H1 (cell line): Measurements from ENCODE around the gene BSPRY. TPM values are rescaled to one million over a fixed set of nuclear protein-coding genes. Genes with fewer than 3 reads are reported as not detected.

ENCODE experiments used
- CTCF ChIA-PET: fragments of 300-600 bp; sonication (Branson Sonifier 250); formaldehyde crosslinking; loops from one replicate; lab custom pipeline; 2021; ENCODE audit not compliant: partially characterized antibody; lab: Charles Lee
- POLR2A ChIA-PET: fragments of 300-600 bp; sonication (Branson Sonifier 250); formaldehyde crosslinking; loops from one replicate; lab custom pipeline; 2021; ENCODE audit warnings: inconsistent platforms; ENCODE audit not compliant: partially characterized antibody; lab: Charles Lee
- DNase-seq, 2 experiments: peaks; one replicate each; pipeline versions ENCODE4 v3.0.0 to v3.0.0-alpha.2; 2010 to 2022; ENCODE audit warnings: low spot score in 2 of 2, low read depth in 1 of 2, mixed read lengths in 1 of 2
- FAIRE-seq: peaks from 2 replicates; lab custom pipeline; 2011; peaks lifted over from hg19 to GRCh38; lab: Jason Lieb, UNC
- H2AFZ ChIP-seq: 2 replicates; pipeline ENCODE4 v1.8.1; 2012; ENCODE audit warnings: low read length, inconsistent platforms
- H2AK5ac ChIP-seq: 2 replicates; pipeline ENCODE4 v1.6.1; 2013; ENCODE audit warnings: low read depth, low read length
- H2BK120ac ChIP-seq: replicated peaks from 2 replicates; pipeline ENCODE3; 2013; ENCODE audit warnings: low read depth, low read length, inconsistent platforms
- H2BK12ac ChIP-seq: 2 replicates; pipeline ENCODE4 v1.6.1; 2013; ENCODE audit warnings: low read depth, low read length
- H2BK15ac ChIP-seq: 2 replicates; pipeline ENCODE4 v1.6.1; 2013; ENCODE audit warnings: low read length
- H2BK20ac ChIP-seq: 2 replicates; pipeline ENCODE4 v1.6.1; 2013; ENCODE audit warnings: low read length
- H2BK5ac ChIP-seq: 2 replicates; pipeline ENCODE4 v1.6.1; 2013; ENCODE audit warnings: low read depth, low read length
- H3K14ac ChIP-seq: 2 replicates; pipeline ENCODE4 v1.6.1; 2013; ENCODE audit warnings: inconsistent platforms; ENCODE audit not compliant: insufficient read length
- H3K18ac ChIP-seq: 2 replicates; pipeline ENCODE4 v1.6.1; 2013; ENCODE audit warnings: low read length; ENCODE audit errors: extremely low read depth
- H3K23ac ChIP-seq: 2 replicates; pipeline ENCODE4 v1.6.1; 2013; ENCODE audit warnings: inconsistent platforms; ENCODE audit not compliant: insufficient read length
- H3K23me2 ChIP-seq: 2 replicates; pipeline ENCODE4 v1.6.1; 2013; ENCODE audit warnings: low read depth, low read length
- H3K27ac ChIP-seq: 2 replicates; pipeline ENCODE4 v1.6.1; 2011; ENCODE audit warnings: low read depth, low read length, inconsistent platforms
- H3K27me3 ChIP-seq, 4 experiments: replicated peaks in 1 of 4; 1 replicate in 1 of 4; 2 replicates in 3 of 4; pipeline versions ENCODE4 v1.6.1 to v1.8.1; 2011 to 2013; ENCODE audit warnings: low read length in 3 of 4, mild to moderate bottlenecking in 3 of 4, inconsistent platforms in 2 of 4, mixed read lengths in 2 of 4, moderate library complexity in 1 of 4; ENCODE audit not compliant: control insufficient read depth in 3 of 4, insufficient read depth in 3 of 4; ENCODE audit errors: extremely low read depth in 1 of 4
- H3K36me3 ChIP-seq, 4 experiments: 2 replicates each; pipeline versions ENCODE4 v1.6.1 to v1.8.1; 2011 to 2013; ENCODE audit warnings: mild to moderate bottlenecking in 4 of 4, low read length in 3 of 4, moderate library complexity in 2 of 4, control low read depth in 1 of 4, inconsistent platforms in 1 of 4; ENCODE audit not compliant: insufficient read depth in 4 of 4, control insufficient read depth in 2 of 4
- H3K4ac ChIP-seq: replicated peaks from 2 replicates; pipeline ENCODE3; 2013; ENCODE audit warnings: low read length, low read depth, mixed read lengths, inconsistent platforms; ENCODE audit not compliant: insufficient read length
- H3K4me1 ChIP-seq, 4 experiments: replicated peaks in 1 of 4; 1 replicate in 1 of 4; 2 replicates in 3 of 4; pipeline versions ENCODE4 v1.6.1 to v1.8.1; 2011 to 2013; ENCODE audit warnings: low read length in 3 of 4, inconsistent platforms in 2 of 4, mixed read lengths in 1 of 4; ENCODE audit not compliant: insufficient read depth in 4 of 4, control insufficient read depth in 3 of 4
- H3K4me2 ChIP-seq, 2 experiments: 2 replicates each; pipeline versions ENCODE4 v1.6.1 to v1.8.1; 2011 to 2013; ENCODE audit warnings: low read depth in 2 of 2, low read length in 2 of 2, control low read depth in 1 of 2, inconsistent platforms in 1 of 2, mild to moderate bottlenecking in 1 of 2; ENCODE audit not compliant: insufficient read depth in 1 of 2
- H3K4me3 ChIP-seq, 4 experiments: fragments of 200-600, 300-600 bp in 1 of 4; sonication (generic), shearing (Covaris generic), sonication (Bioruptor Twin) in 1 of 4; 2 replicates each; pipeline versions ENCODE4 v1.5.1 to v1.8.1; 2011 to 2016; ENCODE audit warnings: low read length in 4 of 4, low read depth in 3 of 4, control low read depth in 2 of 4, inconsistent platforms in 2 of 4, mild to moderate bottlenecking in 2 of 4, mixed read lengths in 1 of 4, moderate library complexity in 1 of 4; ENCODE audit not compliant: insufficient read depth in 2 of 4; ENCODE audit errors: extremely low read depth in 1 of 4
- H3K56ac ChIP-seq: replicated peaks from 2 replicates; pipeline ENCODE3; 2013; ENCODE audit warnings: low read depth, mild to moderate bottlenecking, mixed read lengths, low read length, inconsistent platforms; ENCODE audit not compliant: insufficient read length
- H3K79me1 ChIP-seq: 2 replicates; pipeline ENCODE4 v1.6.1; 2013; ENCODE audit warnings: low read depth, low read length, control low read depth
- H3K79me2 ChIP-seq, 2 experiments: 2 replicates each; pipeline versions ENCODE4 v1.6.1 to v1.8.1; 2012 to 2013; ENCODE audit warnings: low read length in 2 of 2, mild to moderate bottlenecking in 2 of 2, inconsistent platforms in 1 of 2; ENCODE audit not compliant: insufficient read depth in 2 of 2, control insufficient read depth in 1 of 2
- H3K9ac ChIP-seq, 4 experiments: replicated peaks in 1 of 4; 1 replicate in 1 of 4; 2 replicates in 3 of 4; pipeline versions ENCODE4 v1.6.1 to v1.8.1; 2011 to 2013; ENCODE audit warnings: low read depth in 3 of 4, low read length in 3 of 4, control low read depth in 2 of 4, mild to moderate bottlenecking in 2 of 4, moderate library complexity in 2 of 4, inconsistent platforms in 1 of 4; ENCODE audit errors: extremely low read depth in 1 of 4
- H3K9me3 ChIP-seq, 2 experiments: 2 replicates each; pipeline versions ENCODE4 v1.6.1 to v1.8.1; 2012 to 2013; ENCODE audit warnings: mild to moderate bottlenecking in 2 of 2, moderate library complexity in 2 of 2, control low read depth in 1 of 2, inconsistent platforms in 1 of 2, low read depth in 1 of 2, low read length in 1 of 2, mixed read lengths in 1 of 2; ENCODE audit not compliant: insufficient read depth in 2 of 2
- H4K20me1 ChIP-seq, 2 experiments: replicated peaks in 1 of 2; 2 replicates each; pipeline versions ENCODE3 to v1.8.1; 2011 to 2013; ENCODE audit warnings: inconsistent platforms in 2 of 2, low read length in 2 of 2, mild to moderate bottlenecking in 1 of 2; ENCODE audit not compliant: insufficient read depth in 2 of 2, control insufficient read depth in 1 of 2
- H4K5ac ChIP-seq: 2 replicates; pipeline ENCODE4 v1.6.1; 2013; ENCODE audit warnings: low read length, low read depth, mixed read lengths, inconsistent platforms; ENCODE audit not compliant: insufficient read length
- H4K8ac ChIP-seq: 2 replicates; pipeline ENCODE4 v1.8.0; 2013; ENCODE audit warnings: mild to moderate bottlenecking, moderate library complexity, low read length, inconsistent platforms; ENCODE audit not compliant: insufficient read depth; ENCODE audit errors: extremely low read depth
- H4K91ac ChIP-seq: replicated peaks from 2 replicates; pipeline ENCODE3; 2013; ENCODE audit warnings: low read length, mixed read lengths, inconsistent platforms; ENCODE audit not compliant: insufficient read length
- EZH2 ChIP-seq: fragments of 200-600 bp; sonication (generic); IDR thresholded peaks from 2 replicates; pipeline ENCODE4 v1.7.1; 2012; ENCODE audit warnings: low read depth, mild to moderate bottlenecking, moderate library complexity, low read length, inconsistent platforms; ENCODE audit not compliant: severe bottlenecking
- GABPA ChIP-seq: IDR thresholded peaks from 2 replicates; pipeline ENCODE4 v1.6.1; 2011; ENCODE audit warnings: mild to moderate bottlenecking, low read length, moderate library complexity, borderline replicate concordance; ENCODE audit not compliant: insufficient read depth
- GTF2F1 ChIP-seq: IDR thresholded peaks from 2 replicates; pipeline ENCODE4 v1.6.1; 2012; ENCODE audit warnings: low read depth, low read length, improper control_type of control experiment, borderline replicate concordance
- HDAC2 ChIP-seq, 2 experiments: fragments of 300-600 bp in 1 of 2; sonication (generic) in 1 of 2; IDR thresholded peaks; 2 replicates each; pipeline ENCODE4 v1.6.1; 2011 to 2012; ENCODE audit warnings: low read depth in 2 of 2, low read length in 2 of 2, mild to moderate bottlenecking in 2 of 2, moderate library complexity in 2 of 2, borderline replicate concordance in 1 of 2, inconsistent platforms in 1 of 2
- KDM4A ChIP-seq: IDR thresholded peaks from one replicate; pipeline ENCODE4 v1.7.1; 2012; ENCODE audit warnings: low read depth, mild to moderate bottlenecking, moderate library complexity, low read length, inconsistent platforms; ENCODE audit not compliant: severe bottlenecking
- POLR2A ChIP-seq, 2 experiments: IDR thresholded peaks; 1 replicate in 1 of 2; 2 replicates in 1 of 2; pipeline ENCODE4 v1.6.1; 2011; ENCODE audit warnings: low read depth in 2 of 2, low read length in 2 of 2, mild to moderate bottlenecking in 2 of 2; ENCODE audit errors: control extremely low read depth in 1 of 2
- POLR2AphosphoS5 ChIP-seq: IDR thresholded peaks from 2 replicates; pipeline ENCODE4 v1.6.1; 2011; ENCODE audit warnings: low read depth, low read length
- TAF7 ChIP-seq: optimal IDR thresholded peaks from 2 replicates; pipeline ENCODE3; 2011; ENCODE audit warnings: low read depth, mild to moderate bottlenecking, inconsistent platforms, low read length, moderate library complexity, borderline replicate concordance
- WGBS, 2 experiments: shearing (Covaris generic) in 1 of 2; methylation state at CpG; one replicate each; pipeline versions ENCODE4 v1.1.6 to v1.1.7; 2013 to 2015; ENCODE audit warnings: low lambda C conversion rate in 2 of 2, mixed read lengths in 2 of 2, inconsistent platforms in 1 of 2, low coverage in 1 of 2, missing lambda C conversion rate in 1 of 2; ENCODE audit not compliant: insufficient replicate concordance in 2 of 2, insufficient coverage in 1 of 2, insufficient read length in 1 of 2; ENCODE audit errors: extremely low coverage in 1 of 2, missing lambda C conversion rate in 1 of 2; 5-methylcytosine and 5-hydroxymethylcytosine counted together
- polyA plus RNA-seq, 7 experiments: library from polyadenylated mRNA; depleted of rRNA in 3 of 7; stranded (reverse) in 5 of 7; unstranded in 2 of 7; fragments of >200 nt in 5 of 7; fragments of 200-250 nt in 2 of 7; gene quantifications; 1 replicate in 5 of 7; 2 replicates in 1 of 7; 4 replicates in 1 of 7; pipeline versions ENCODE4 v1.2.1 to v1.2.3, GENCODE V29; 2011 to 2013; ENCODE audit warnings: missing spikeins in 2 of 7, mixed read lengths in 2 of 7
- total RNA-seq: library from RNA; stranded (reverse); fragmentation: NEBNext Ultra II Directional; extraction: Animal tissue kit (Norgen Biotek cat#: 25700); gene quantifications from 2 replicates; pipeline ENCODE4 v1.2.1, GENCODE V29; 2021

BSPRY gene
- total and polyA plus RNA-seq, 2 of the 8 experiments (the other 6 are each of a cell fraction or from before 2014, with no cell fraction given) = 5.5 to 10.9 TPM

DNA sequence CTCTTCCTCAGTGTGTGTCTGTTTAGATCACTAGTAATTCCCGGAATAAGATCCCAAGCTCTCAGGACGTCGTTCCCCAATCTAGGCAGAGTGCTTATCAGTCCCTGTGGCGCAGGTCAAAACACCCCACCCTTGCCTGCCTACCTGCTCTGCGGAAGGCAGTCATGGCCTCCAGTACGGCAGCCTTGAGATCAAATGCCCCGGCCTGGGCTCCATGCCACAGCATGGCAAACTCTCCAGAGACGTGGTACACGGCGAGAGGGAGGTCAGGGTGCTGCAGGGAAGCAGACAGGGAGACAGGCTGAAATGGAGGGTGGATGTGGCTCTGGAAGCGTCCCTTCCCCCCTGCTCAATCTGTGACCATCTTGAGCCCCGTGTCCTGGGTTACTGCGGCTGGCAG, 39.5 kb downstream of the BSPRY start:
- Histone ChIP-seq H3K14ac (no peak overlapping the region), H4K5ac (no peak overlapping the region), H2BK120ac (no peak overlapping the region), H3K36me3 (peaks cover 0 to 12% (median 5%) of the 10 kb centered on the region in 4 experiments; a peak in 5 of 8 replicates), H3K79me1 (no peaks in the 10 kb centered on the region), H3K4me2 (no peak overlapping the region), H3K27ac (no peak overlapping the region), H3K9ac (no peak overlapping the region), H3K23me2 (no peaks in the 10 kb centered on the region), H4K91ac (no peak overlapping the region), H3K4me1 (no peaks in the 10 kb centered on the region), H3K4ac (no peak overlapping the region), H3K18ac (no peak overlapping the region), H3K79me2 (no peaks in the 10 kb centered on the region), H3K56ac (no peak overlapping the region), H4K20me1 (peaks cover 0 to 2% of the 10 kb centered on the region in 2 experiments), H2AFZ (no peak overlapping the region)
- ChIA-PET CTCF (interaction anchor here (0.8 to 1.6 kb wide), 5 partner anchors 10 to 269 kb away, joined by 3 to 4 read pairs (median 3); no protein-coding TSS in a partner anchor), POLR2A (no interaction called here)
- DNase-seq (no peak), FAIRE-seq (no peak)
- WGBS, 2 experiments = 88% methylated on average over 12 of the region's 13 CpGs; no CpG with 5 or more reads in 1 of the 2 experiments
- TF ChIP-seq POLR2A (IDR thresholded peaks at IDR 0.05; ENCODE audit: control extremely low read depth in 1 of 2, low read depth in 2 of 2, low read length in 2 of 2) (no peak), GABPA (no peak), POLR2AphosphoS5 (no peak), KDM4A (no peak), GTF2F1 (no peak), HDAC2 (IDR thresholded peaks at IDR 0.05; ENCODE audit: borderline replicate concordance in 1 of 2, low read depth in 2 of 2, low read length in 2 of 2) (no peak), EZH2 (no peak), TAF7 (no peak)
- TF ChIP-seq, all 59 proteins: peak for 0
- Histone ChIP-seq H3K27me3 (no peaks in the 10 kb centered on the region), H2BK15ac (no peak overlapping the region), H4K8ac (no peak overlapping the region), H3K23ac (no peak overlapping the region), H3K9me3 (no peaks in the 10 kb centered on the region), H2BK20ac (no peak overlapping the region), H2BK12ac (no peak overlapping the region), H2BK5ac (no peak overlapping the region), H3K4me3 (no peak overlapping the region), H2AK5ac (no peak overlapping the region)
